ENCODE measurements around the gene PTK6.
A peak's percentile ranks its signal among the peaks of the same experiment; 100 is the strongest.

Gene PTK6

GRCh38 chr20:63505281-63505680, 31.9 kb downstream of the PTK6 start:
- DNase-seq, result no peak

GRCh38 chr20:63504642-63505041, 32.5 kb downstream of the PTK6 start:
- DNase-seq, result no peak

- no peak for DNase-seq
Measured at GRCh38 chr20:63503524-63503923, 33.7 kb downstream of the PTK6 start.

- DNase-seq, result no peak
Measured at GRCh38 chr20:63502671-63503172, 34.5 kb downstream of the PTK6 start.

GRCh38 chr20:63501818-63502670, 35.1 kb downstream of the PTK6 start:
- no peak for DNase-seq

- no peak for DNase-seq
Measured at GRCh38 chr20:63500902-63501817, 36.0 kb downstream of the PTK6 start.

- DNase-seq, result no peak
Measured at GRCh38 chr20:63500151-63500901, 36.9 kb downstream of the PTK6 start.

GRCh38 chr20:63499338-63499969, 37.7 kb downstream of the PTK6 start:
- DNase-seq, result no peak

- peak; percentile 50 for DNase-seq
Measured at GRCh38 chr20:63498960-63499337, 38.2 kb downstream of the PTK6 start, which contains the start of gene EEF1A2. Gene EEF1A2 (minus strand): TSS chr20:63499083. CDS start chr20:63497763, 1,320 bp downstream.

GRCh38 chr20:63497946-63498935, 38.9 kb downstream of the PTK6 start:
- DNase-seq, result no peak

- no peak for DNase-seq
Measured at GRCh38 chr20:63497138-63497945, 39.8 kb downstream of the PTK6 start.

GRCh38 chr20:63496596-63497120, 40.5 kb downstream of the PTK6 start:
- no peak for DNase-seq

GRCh38 chr20:63495741-63496595, 41.2 kb downstream of the PTK6 start:
- DNase-seq, result peak; percentile 82

GRCh38 chr20:63495167-63495720, 41.9 kb downstream of the PTK6 start:
- DNase-seq, result no peak

- no peak for DNase-seq
Measured at GRCh38 chr20:63494420-63495166, 42.6 kb downstream of the PTK6 start.

GRCh38 chr20:63494084-63494419, 43.1 kb downstream of the PTK6 start:
- no peak for DNase-seq

- DNase-seq, result no peak
Measured at GRCh38 chr20:63493563-63494020, 43.6 kb downstream of the PTK6 start.

GRCh38 chr20:63492982-63493381, 44.2 kb downstream of the PTK6 start:
- DNase-seq, result no peak

All from activated CD8-positive, alpha-beta memory T cell treated with anti-CD3 and anti-CD28 coated beads, Interleukin-2, amount 50 U/mL, for 4 hours (primary cell).